ENCODE measurements around the gene RTF2. TPM values are rescaled to one million over a fixed set of nuclear protein-coding genes. Genes with fewer than 3 reads are reported as not detected.

The RTF2 gene
- total RNA-seq, 1 donor from 2014 or later, result 75.3 TPM

GRCh38 chr20:56445130-56445529, 23.3 kb upstream of the RTF2 start:
- TF ChIP-seq CTCF (conservative IDR thresholded peaks at IDR 0.05), result no peak
- H3K4me1 Mint-ChIP-seq, result no peaks in the 10 kb centered on the region
- H3K4me3 Mint-ChIP-seq, result no peak overlapping the region
- DNase-seq (ENCODE audit: low read depth, low spot score), result no peak
- H3K9me3 Mint-ChIP-seq, result no peaks in the 10 kb centered on the region
- H3K36me3 Mint-ChIP-seq (ENCODE audit: low read depth), result no peaks in the 10 kb centered on the region
- H3K27me3 Mint-ChIP-seq (ENCODE audit: low read depth), result no peaks in the 10 kb centered on the region
- peak overlapping the region; percentile 9 for H3K27ac Mint-ChIP-seq (ENCODE audit: unreplicated experiment)

GRCh38 chr20:56445540-56445939, 22.9 kb upstream of the RTF2 start:
- Mint-ChIP-seq H3K27me3 (ENCODE audit: low read depth) (no peaks in the 10 kb centered on the region), H3K27ac (ENCODE audit: unreplicated experiment) (peak overlapping the region; percentile 9), H3K4me3 (no peak overlapping the region), H3K9me3 (no peaks in the 10 kb centered on the region), H3K36me3 (ENCODE audit: low read depth) (no peaks in the 10 kb centered on the region), H3K4me1 (no peaks in the 10 kb centered on the region)
- no peak for DNase-seq (ENCODE audit: low read depth, low spot score)
- TF ChIP-seq CTCF (conservative IDR thresholded peaks at IDR 0.05), result no peak

- H3K27me3 Mint-ChIP-seq (ENCODE audit: low read depth), result peaks cover 2% of the 10 kb centered on the region
- no peaks in the 10 kb centered on the region for H3K4me1 Mint-ChIP-seq
- no peak for TF ChIP-seq CTCF (conservative IDR thresholded peaks at IDR 0.05)
- no peaks in the 10 kb centered on the region for H3K9me3 Mint-ChIP-seq
- no peak for DNase-seq (ENCODE audit: low read depth, low spot score)
- H3K36me3 Mint-ChIP-seq (ENCODE audit: low read depth), result no peaks in the 10 kb centered on the region
- H3K27ac Mint-ChIP-seq (ENCODE audit: unreplicated experiment), result peak overlapping the region; percentile 62
- no peak overlapping the region for H3K4me3 Mint-ChIP-seq
These were observed 21.2 kb upstream of the RTF2 start for GRCh38 chr20:56447227-56447626.

- no peak for TF ChIP-seq CTCF (conservative IDR thresholded peaks at IDR 0.05)
- Mint-ChIP-seq H3K27ac (ENCODE audit: unreplicated experiment) (no peak overlapping the region), H3K9me3 (no peaks in the 10 kb centered on the region), H3K4me1 (no peaks in the 10 kb centered on the region), H3K27me3 (ENCODE audit: low read depth) (peaks cover 2% of the 10 kb centered on the region), H3K36me3 (ENCODE audit: low read depth) (no peaks in the 10 kb centered on the region), H3K4me3 (no peak overlapping the region)
- no peak for DNase-seq (ENCODE audit: low read depth, low spot score)
These were observed 19.0 kb upstream of the RTF2 start for GRCh38 chr20:56449459-56449858.

GRCh38 chr20:56451056-56451765, 17.2 kb upstream of the RTF2 start:
- H3K4me1 Mint-ChIP-seq, result no peaks in the 10 kb centered on the region
- peaks cover 2% of the 10 kb centered on the region for H3K27me3 Mint-ChIP-seq (ENCODE audit: low read depth)
- H3K9me3 Mint-ChIP-seq, result no peaks in the 10 kb centered on the region
- H3K36me3 Mint-ChIP-seq (ENCODE audit: low read depth), result no peaks in the 10 kb centered on the region
- peak overlapping the region; percentile 39 for H3K27ac Mint-ChIP-seq (ENCODE audit: unreplicated experiment)
- H3K4me3 Mint-ChIP-seq, result no peak overlapping the region
- TF ChIP-seq CTCF (conservative IDR thresholded peaks at IDR 0.05), result no peak
- DNase-seq (ENCODE audit: low read depth, low spot score), result no peak
